H1 (cell line): ENCODE data around the gene AQP10. TPM values are rescaled to one million over a fixed set of nuclear protein-coding genes. Genes with fewer than 3 reads are reported as not detected.

Experiments
- CTCF ChIA-PET: fragments of 300-600 bp; sonication (Branson Sonifier 250); formaldehyde crosslinking; loops from one replicate; lab custom pipeline; 2021; ENCODE audit not compliant: partially characterized antibody; lab: Charles Lee
- POLR2A ChIA-PET: fragments of 300-600 bp; sonication (Branson Sonifier 250); formaldehyde crosslinking; loops from one replicate; lab custom pipeline; 2021; ENCODE audit warnings: inconsistent platforms; ENCODE audit not compliant: partially characterized antibody; lab: Charles Lee
- DNase-seq, 2 experiments: peaks; one replicate each; pipeline versions ENCODE4 v3.0.0 to v3.0.0-alpha.2; 2010 to 2022; ENCODE audit warnings: low spot score in 2 of 2, low read depth in 1 of 2, mixed read lengths in 1 of 2
- FAIRE-seq: peaks from 2 replicates; lab custom pipeline; 2011; peaks lifted over from hg19 to GRCh38; lab: Jason Lieb, UNC
- H2AFZ ChIP-seq: 2 replicates; pipeline ENCODE4 v1.8.1; 2012; ENCODE audit warnings: low read length, inconsistent platforms
- H2AK5ac ChIP-seq: 2 replicates; pipeline ENCODE4 v1.6.1; 2013; ENCODE audit warnings: low read depth, low read length
- H2BK120ac ChIP-seq: replicated peaks from 2 replicates; pipeline ENCODE3; 2013; ENCODE audit warnings: low read depth, low read length, inconsistent platforms
- H2BK12ac ChIP-seq: 2 replicates; pipeline ENCODE4 v1.6.1; 2013; ENCODE audit warnings: low read depth, low read length
- H2BK15ac ChIP-seq: 2 replicates; pipeline ENCODE4 v1.6.1; 2013; ENCODE audit warnings: low read length
- H2BK20ac ChIP-seq: 2 replicates; pipeline ENCODE4 v1.6.1; 2013; ENCODE audit warnings: low read length
- H2BK5ac ChIP-seq: 2 replicates; pipeline ENCODE4 v1.6.1; 2013; ENCODE audit warnings: low read depth, low read length
- H3K14ac ChIP-seq: 2 replicates; pipeline ENCODE4 v1.6.1; 2013; ENCODE audit warnings: inconsistent platforms; ENCODE audit not compliant: insufficient read length
- H3K18ac ChIP-seq: 2 replicates; pipeline ENCODE4 v1.6.1; 2013; ENCODE audit warnings: low read length; ENCODE audit errors: extremely low read depth
- H3K23ac ChIP-seq: 2 replicates; pipeline ENCODE4 v1.6.1; 2013; ENCODE audit warnings: inconsistent platforms; ENCODE audit not compliant: insufficient read length
- H3K23me2 ChIP-seq: 2 replicates; pipeline ENCODE4 v1.6.1; 2013; ENCODE audit warnings: low read depth, low read length
- H3K27ac ChIP-seq: 2 replicates; pipeline ENCODE4 v1.6.1; 2011; ENCODE audit warnings: low read depth, low read length, inconsistent platforms
- H3K27me3 ChIP-seq, 4 experiments: replicated peaks in 1 of 4; 1 replicate in 1 of 4; 2 replicates in 3 of 4; pipeline versions ENCODE4 v1.6.1 to v1.8.1; 2011 to 2013; ENCODE audit warnings: low read length in 3 of 4, mild to moderate bottlenecking in 3 of 4, inconsistent platforms in 2 of 4, mixed read lengths in 2 of 4, moderate library complexity in 1 of 4; ENCODE audit not compliant: control insufficient read depth in 3 of 4, insufficient read depth in 3 of 4; ENCODE audit errors: extremely low read depth in 1 of 4
- H3K36me3 ChIP-seq, 4 experiments: 2 replicates each; pipeline versions ENCODE4 v1.6.1 to v1.8.1; 2011 to 2013; ENCODE audit warnings: mild to moderate bottlenecking in 4 of 4, low read length in 3 of 4, moderate library complexity in 2 of 4, control low read depth in 1 of 4, inconsistent platforms in 1 of 4; ENCODE audit not compliant: insufficient read depth in 4 of 4, control insufficient read depth in 2 of 4
- H3K4ac ChIP-seq: replicated peaks from 2 replicates; pipeline ENCODE3; 2013; ENCODE audit warnings: low read length, low read depth, mixed read lengths, inconsistent platforms; ENCODE audit not compliant: insufficient read length
- H3K4me1 ChIP-seq, 4 experiments: replicated peaks in 1 of 4; 1 replicate in 1 of 4; 2 replicates in 3 of 4; pipeline versions ENCODE4 v1.6.1 to v1.8.1; 2011 to 2013; ENCODE audit warnings: low read length in 3 of 4, inconsistent platforms in 2 of 4, mixed read lengths in 1 of 4; ENCODE audit not compliant: insufficient read depth in 4 of 4, control insufficient read depth in 3 of 4
- H3K4me2 ChIP-seq, 2 experiments: 2 replicates each; pipeline versions ENCODE4 v1.6.1 to v1.8.1; 2011 to 2013; ENCODE audit warnings: low read depth in 2 of 2, low read length in 2 of 2, control low read depth in 1 of 2, inconsistent platforms in 1 of 2, mild to moderate bottlenecking in 1 of 2; ENCODE audit not compliant: insufficient read depth in 1 of 2
- H3K4me3 ChIP-seq, 4 experiments: fragments of 200-600, 300-600 bp in 1 of 4; sonication (generic), shearing (Covaris generic), sonication (Bioruptor Twin) in 1 of 4; 2 replicates each; pipeline versions ENCODE4 v1.5.1 to v1.8.1; 2011 to 2016; ENCODE audit warnings: low read length in 4 of 4, low read depth in 3 of 4, control low read depth in 2 of 4, inconsistent platforms in 2 of 4, mild to moderate bottlenecking in 2 of 4, mixed read lengths in 1 of 4, moderate library complexity in 1 of 4; ENCODE audit not compliant: insufficient read depth in 2 of 4; ENCODE audit errors: extremely low read depth in 1 of 4
- H3K56ac ChIP-seq: replicated peaks from 2 replicates; pipeline ENCODE3; 2013; ENCODE audit warnings: low read depth, mild to moderate bottlenecking, mixed read lengths, low read length, inconsistent platforms; ENCODE audit not compliant: insufficient read length
- H3K79me1 ChIP-seq: 2 replicates; pipeline ENCODE4 v1.6.1; 2013; ENCODE audit warnings: low read depth, low read length, control low read depth
- H3K79me2 ChIP-seq, 2 experiments: 2 replicates each; pipeline versions ENCODE4 v1.6.1 to v1.8.1; 2012 to 2013; ENCODE audit warnings: low read length in 2 of 2, mild to moderate bottlenecking in 2 of 2, inconsistent platforms in 1 of 2; ENCODE audit not compliant: insufficient read depth in 2 of 2, control insufficient read depth in 1 of 2
- H3K9ac ChIP-seq, 4 experiments: replicated peaks in 1 of 4; 1 replicate in 1 of 4; 2 replicates in 3 of 4; pipeline versions ENCODE4 v1.6.1 to v1.8.1; 2011 to 2013; ENCODE audit warnings: low read depth in 3 of 4, low read length in 3 of 4, control low read depth in 2 of 4, mild to moderate bottlenecking in 2 of 4, moderate library complexity in 2 of 4, inconsistent platforms in 1 of 4; ENCODE audit errors: extremely low read depth in 1 of 4
- H3K9me3 ChIP-seq, 2 experiments: 2 replicates each; pipeline versions ENCODE4 v1.6.1 to v1.8.1; 2012 to 2013; ENCODE audit warnings: mild to moderate bottlenecking in 2 of 2, moderate library complexity in 2 of 2, control low read depth in 1 of 2, inconsistent platforms in 1 of 2, low read depth in 1 of 2, low read length in 1 of 2, mixed read lengths in 1 of 2; ENCODE audit not compliant: insufficient read depth in 2 of 2
- H4K20me1 ChIP-seq, 2 experiments: replicated peaks in 1 of 2; 2 replicates each; pipeline versions ENCODE3 to v1.8.1; 2011 to 2013; ENCODE audit warnings: inconsistent platforms in 2 of 2, low read length in 2 of 2, mild to moderate bottlenecking in 1 of 2; ENCODE audit not compliant: insufficient read depth in 2 of 2, control insufficient read depth in 1 of 2
- H4K5ac ChIP-seq: 2 replicates; pipeline ENCODE4 v1.6.1; 2013; ENCODE audit warnings: low read length, low read depth, mixed read lengths, inconsistent platforms; ENCODE audit not compliant: insufficient read length
- H4K8ac ChIP-seq: 2 replicates; pipeline ENCODE4 v1.8.0; 2013; ENCODE audit warnings: mild to moderate bottlenecking, moderate library complexity, low read length, inconsistent platforms; ENCODE audit not compliant: insufficient read depth; ENCODE audit errors: extremely low read depth
- H4K91ac ChIP-seq: replicated peaks from 2 replicates; pipeline ENCODE3; 2013; ENCODE audit warnings: low read length, mixed read lengths, inconsistent platforms; ENCODE audit not compliant: insufficient read length
- TEAD4 ChIP-seq: IDR thresholded peaks from 2 replicates; pipeline ENCODE4 v1.6.1; 2012; ENCODE audit warnings: low read depth, low read length, inconsistent platforms, mixed read lengths
- WGBS, 2 experiments: shearing (Covaris generic) in 1 of 2; methylation state at CpG; one replicate each; pipeline versions ENCODE4 v1.1.6 to v1.1.7; 2013 to 2015; ENCODE audit warnings: low lambda C conversion rate in 2 of 2, mixed read lengths in 2 of 2, inconsistent platforms in 1 of 2, low coverage in 1 of 2, missing lambda C conversion rate in 1 of 2; ENCODE audit not compliant: insufficient replicate concordance in 2 of 2, insufficient coverage in 1 of 2, insufficient read length in 1 of 2; ENCODE audit errors: extremely low coverage in 1 of 2, missing lambda C conversion rate in 1 of 2; 5-methylcytosine and 5-hydroxymethylcytosine counted together
- polyA plus RNA-seq, 7 experiments: library from polyadenylated mRNA; depleted of rRNA in 3 of 7; stranded (reverse) in 5 of 7; unstranded in 2 of 7; fragments of >200 nt in 5 of 7; fragments of 200-250 nt in 2 of 7; gene quantifications; 1 replicate in 5 of 7; 2 replicates in 1 of 7; 4 replicates in 1 of 7; pipeline versions ENCODE4 v1.2.1 to v1.2.3, GENCODE V29; 2011 to 2013; ENCODE audit warnings: missing spikeins in 2 of 7, mixed read lengths in 2 of 7
- total RNA-seq: library from RNA; stranded (reverse); fragmentation: NEBNext Ultra II Directional; extraction: Animal tissue kit (Norgen Biotek cat#: 25700); gene quantifications from 2 replicates; pipeline ENCODE4 v1.2.1, GENCODE V29; 2021

Gene AQP10
- total and polyA plus RNA-seq, 2 of the 8 experiments (the other 6 are each of a cell fraction or from before 2014, with no cell fraction given): not detected

GRCh38 chr1:154361357-154361756 is 40.5 kb downstream of the AQP10 start:
- FAIRE-seq (no peak), DNase-seq (no peak)
- H2BK12ac ChIP-seq: no peak overlapping the region
- no peak overlapping the region for H2BK15ac ChIP-seq
- H3K9ac ChIP-seq: no peak overlapping the region
- H3K18ac ChIP-seq: no peak overlapping the region
- no peaks in the 10 kb centered on the region for H3K27me3 ChIP-seq
- no peak overlapping the region for H3K4me3 ChIP-seq
- no peaks in the 10 kb centered on the region for H3K23me2 ChIP-seq
- H3K27ac ChIP-seq: no peak overlapping the region
- no peak overlapping the region for H3K23ac ChIP-seq
- WGBS, 2 experiments: 75% methylated on average over 3 of the region's 3 CpGs; no CpG with 5 or more reads in 1 of the 2 experiments
- no peaks in the 10 kb centered on the region for H3K36me3 ChIP-seq
- H4K91ac ChIP-seq: no peak overlapping the region
- no peak overlapping the region for H2BK20ac ChIP-seq
- no peak overlapping the region for H3K4me2 ChIP-seq
- H3K56ac ChIP-seq: no peak overlapping the region
- no peaks in the 10 kb centered on the region for H3K79me1 ChIP-seq
- H3K9me3 ChIP-seq: 0 out of 4 replicates have a peak, but pooled peaks cover 0 to 2% of the 10 kb centered on the region in 2 experiments
- no peak overlapping the region for H2BK120ac ChIP-seq
- ChIA-PET CTCF (interaction anchor here (0.5 to 1.6 kb wide), 9 partner anchors 8 to 399 kb away, joined by 3 to 12 read pairs (median 4); no protein-coding TSS in a partner anchor), POLR2A (interaction anchor here (0.6 to 1.4 kb wide), 2 partner anchors 8 to 193 kb away, joined by 3 read pairs; no protein-coding TSS in a partner anchor)
- H2AFZ ChIP-seq: no peak overlapping the region
- H3K14ac ChIP-seq: no peak overlapping the region
- no peak overlapping the region for H2BK5ac ChIP-seq
- H3K4ac ChIP-seq: no peak overlapping the region
- TF ChIP-seq TEAD4: no peak
- H3K4me1 ChIP-seq: peaks cover 0 to 3% (median 0%) of the 10 kb centered on the region in 4 experiments; a peak in 2 of 7 replicates
- H4K8ac ChIP-seq: no peak overlapping the region
- H4K20me1 ChIP-seq: no peaks in the 10 kb centered on the region
- no peak overlapping the region for H2AK5ac ChIP-seq
- H4K5ac ChIP-seq: no peak overlapping the region
- no peaks in the 10 kb centered on the region for H3K79me2 ChIP-seq
